NB4 (cell line): ENCODE measurements around the gene ZNF687.

Experiments used
- POLR2A ChIP-seq: IDR thresholded peaks from 2 replicates; pipeline ENCODE4 v1.6.1; 2011; ENCODE audit warnings: mild to moderate bottlenecking; ENCODE audit not compliant: insufficient read length; ENCODE audit errors: extremely low read depth
- TF ChIP-seq, protein P1 (sequence below): IDR thresholded peaks from one replicate; pipeline ENCODE4 v1.5.1; 2012; ENCODE audit warnings: low read depth, low read length
- TF ChIP-seq, protein P2 (sequence below): IDR thresholded peaks from 2 replicates; pipeline ENCODE4 v1.6.1; 2011; ENCODE audit warnings: low read depth, low read length

DNA sequence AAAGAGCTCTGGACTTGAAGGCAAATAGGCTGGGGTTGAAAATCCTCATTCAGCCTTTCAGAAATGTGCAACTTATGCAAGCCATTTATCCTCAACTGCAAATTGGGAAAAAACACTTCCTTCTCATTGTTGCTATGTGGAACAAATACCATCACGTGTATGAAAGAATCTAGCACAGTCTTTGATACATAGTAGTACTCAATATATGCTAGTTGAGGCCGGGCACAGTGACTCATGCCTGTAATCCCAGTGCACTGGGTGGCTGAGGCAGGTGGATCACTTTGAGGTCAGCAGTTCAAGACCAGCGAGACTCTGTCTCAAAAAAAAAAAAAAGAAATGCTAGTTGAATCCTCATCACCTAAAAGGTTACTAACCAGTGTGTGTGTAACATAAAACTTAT, 36.9 kb downstream of the ZNF687 start:
- TF ChIP-seq, protein P1, sequence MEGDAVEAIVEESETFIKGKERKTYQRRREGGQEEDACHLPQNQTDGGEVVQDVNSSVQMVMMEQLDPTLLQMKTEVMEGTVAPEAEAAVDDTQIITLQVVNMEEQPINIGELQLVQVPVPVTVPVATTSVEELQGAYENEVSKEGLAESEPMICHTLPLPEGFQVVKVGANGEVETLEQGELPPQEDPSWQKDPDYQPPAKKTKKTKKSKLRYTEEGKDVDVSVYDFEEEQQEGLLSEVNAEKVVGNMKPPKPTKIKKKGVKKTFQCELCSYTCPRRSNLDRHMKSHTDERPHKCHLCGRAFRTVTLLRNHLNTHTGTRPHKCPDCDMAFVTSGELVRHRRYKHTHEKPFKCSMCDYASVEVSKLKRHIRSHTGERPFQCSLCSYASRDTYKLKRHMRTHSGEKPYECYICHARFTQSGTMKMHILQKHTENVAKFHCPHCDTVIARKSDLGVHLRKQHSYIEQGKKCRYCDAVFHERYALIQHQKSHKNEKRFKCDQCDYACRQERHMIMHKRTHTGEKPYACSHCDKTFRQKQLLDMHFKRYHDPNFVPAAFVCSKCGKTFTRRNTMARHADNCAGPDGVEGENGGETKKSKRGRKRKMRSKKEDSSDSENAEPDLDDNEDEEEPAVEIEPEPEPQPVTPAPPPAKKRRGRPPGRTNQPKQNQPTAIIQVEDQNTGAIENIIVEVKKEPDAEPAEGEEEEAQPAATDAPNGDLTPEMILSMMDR, result no peak
- TF ChIP-seq POLR2A, result no peak
- TF ChIP-seq, protein P2, sequence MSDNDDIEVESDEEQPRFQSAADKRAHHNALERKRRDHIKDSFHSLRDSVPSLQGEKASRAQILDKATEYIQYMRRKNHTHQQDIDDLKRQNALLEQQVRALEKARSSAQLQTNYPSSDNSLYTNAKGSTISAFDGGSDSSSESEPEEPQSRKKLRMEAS, result no peak
